ENCODE data around the gene COX6A1.
"Not testable (repeated sequence)": the region's sequence is repeated elsewhere in the genome, so short reads cannot be mapped to it uniquely, and the experiment has no call there.

DNA sequence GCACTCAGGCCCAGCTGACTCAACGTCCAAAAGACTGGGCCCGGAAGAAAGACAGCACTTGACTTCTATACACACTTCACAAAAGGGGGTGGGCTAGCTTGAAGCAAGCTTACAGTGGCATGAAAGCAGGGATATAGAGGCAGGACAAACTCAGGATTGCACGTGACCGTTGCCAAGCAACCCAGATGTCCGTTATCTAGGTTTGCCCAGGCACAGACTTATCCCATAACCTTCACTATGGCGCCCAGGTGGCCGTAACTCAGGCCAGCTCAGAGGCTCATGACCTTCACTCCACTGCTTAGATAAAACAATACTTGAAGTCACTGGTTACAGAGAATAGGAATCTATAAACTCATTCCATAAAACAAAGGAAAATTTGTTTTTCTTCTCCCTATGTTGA, 49.6 kb downstream of the COX6A1 start:
- TF ChIP-seq, protein P1, sequence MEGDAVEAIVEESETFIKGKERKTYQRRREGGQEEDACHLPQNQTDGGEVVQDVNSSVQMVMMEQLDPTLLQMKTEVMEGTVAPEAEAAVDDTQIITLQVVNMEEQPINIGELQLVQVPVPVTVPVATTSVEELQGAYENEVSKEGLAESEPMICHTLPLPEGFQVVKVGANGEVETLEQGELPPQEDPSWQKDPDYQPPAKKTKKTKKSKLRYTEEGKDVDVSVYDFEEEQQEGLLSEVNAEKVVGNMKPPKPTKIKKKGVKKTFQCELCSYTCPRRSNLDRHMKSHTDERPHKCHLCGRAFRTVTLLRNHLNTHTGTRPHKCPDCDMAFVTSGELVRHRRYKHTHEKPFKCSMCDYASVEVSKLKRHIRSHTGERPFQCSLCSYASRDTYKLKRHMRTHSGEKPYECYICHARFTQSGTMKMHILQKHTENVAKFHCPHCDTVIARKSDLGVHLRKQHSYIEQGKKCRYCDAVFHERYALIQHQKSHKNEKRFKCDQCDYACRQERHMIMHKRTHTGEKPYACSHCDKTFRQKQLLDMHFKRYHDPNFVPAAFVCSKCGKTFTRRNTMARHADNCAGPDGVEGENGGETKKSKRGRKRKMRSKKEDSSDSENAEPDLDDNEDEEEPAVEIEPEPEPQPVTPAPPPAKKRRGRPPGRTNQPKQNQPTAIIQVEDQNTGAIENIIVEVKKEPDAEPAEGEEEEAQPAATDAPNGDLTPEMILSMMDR (IDR thresholded peaks at IDR 0.05; ENCODE audit: low read depth, low read length, poor library complexity, severe bottlenecking): not testable (repeated sequence)
- TF ChIP-seq EZH2phosphoT487 (IDR thresholded peaks at IDR 0.05; ENCODE audit: borderline replicate concordance, low read length): not testable (repeated sequence)
